Endothelial cell (in vitro differentiated cells): ENCODE measurements around the gene KDM5B. TPM values are rescaled to one million over a fixed set of nuclear protein-coding genes. Genes with fewer than 3 reads are reported as not detected.

Experiments
- DNase-seq: peaks from one replicate; pipeline ENCODE4 v3.0.0; 2021; ENCODE audit warnings: low spot score
- H3K27ac Mint-ChIP-seq: one replicate; pipeline ENCODE4 v1.8.0; 2021; ENCODE audit warnings: mixed read lengths, inconsistent platforms; ENCODE audit not compliant: unreplicated experiment
- H3K27me3 Mint-ChIP-seq: one replicate; pipeline ENCODE4 v1.8.0; 2021; ENCODE audit warnings: mild to moderate bottlenecking, moderate library complexity, mixed read lengths, inconsistent platforms; ENCODE audit not compliant: unreplicated experiment
- H3K36me3 Mint-ChIP-seq: one replicate; pipeline ENCODE4 v1.8.0; 2021; ENCODE audit warnings: mild to moderate bottlenecking, low read depth, mixed read lengths, inconsistent platforms; ENCODE audit not compliant: unreplicated experiment
- H3K4me1 Mint-ChIP-seq: one replicate; pipeline ENCODE4 v1.8.0; 2021; ENCODE audit warnings: mild to moderate bottlenecking, mixed read lengths, inconsistent platforms; ENCODE audit not compliant: unreplicated experiment
- H3K4me3 Mint-ChIP-seq: one replicate; pipeline ENCODE4 v1.8.0; 2021; ENCODE audit warnings: mild to moderate bottlenecking, mixed read lengths, inconsistent platforms; ENCODE audit not compliant: unreplicated experiment
- H3K9me3 Mint-ChIP-seq: one replicate; pipeline ENCODE4 v1.8.0; 2021; ENCODE audit warnings: mixed read lengths, inconsistent platforms; ENCODE audit not compliant: unreplicated experiment
- total RNA-seq: library from RNA; stranded (reverse); fragmentation: NEBNext Ultra II Directional; extraction: Animal tissue kit (Norgen Biotek cat#: 25700); gene quantifications from one replicate; pipeline ENCODE4 v1.2.1, GENCODE V29; 2021; ENCODE audit not compliant: unreplicated experiment
- TF ChIP-seq, protein P1 (sequence below): fragments of 200-600 bp; sonication (generic); IDR thresholded peaks from one replicate; pipeline ENCODE4 v1.5.0; 2021; ENCODE audit warnings: antibody characterized with exemption; ENCODE audit not compliant: unreplicated experiment

KDM5B gene
- total RNA-seq, 1 donor from 2014 or later, result 195 TPM

DNA sequence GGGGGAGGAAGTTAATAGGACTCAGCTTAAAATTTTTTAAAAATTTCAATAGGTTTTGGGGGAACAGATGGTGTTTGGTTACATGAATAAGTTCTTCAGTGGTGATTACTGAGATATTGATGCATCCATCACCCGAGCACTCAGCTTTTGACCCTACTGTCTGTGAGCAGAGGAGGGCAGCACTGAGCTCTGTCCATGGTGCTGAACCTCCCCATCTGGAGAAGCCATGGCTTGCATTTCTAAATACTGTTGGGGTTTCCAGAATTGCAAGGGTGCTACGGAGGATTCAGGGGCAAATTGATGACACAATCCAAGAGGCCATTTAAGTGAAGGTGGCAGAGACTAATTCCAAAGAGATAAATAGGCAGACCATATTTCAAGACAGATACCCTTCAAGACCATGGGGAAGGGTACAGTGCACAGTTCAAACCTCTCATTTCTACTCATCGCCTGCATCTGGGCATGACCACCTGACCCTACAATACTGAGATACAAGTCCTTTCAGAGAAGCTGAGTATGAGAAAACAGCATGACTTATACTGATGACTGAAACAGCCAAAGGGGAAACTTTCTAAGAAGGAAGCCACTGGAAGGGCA, 115.2 kb downstream of the KDM5B start:
- DNase-seq, result peak; percentile 80
- Mint-ChIP-seq H3K4me3 (no peak overlapping the region), H3K4me1 (peaks cover under 1% of the 10 kb centered on the region), H3K27me3 (peaks cover 11% of the 10 kb centered on the region), H3K27ac (no peak overlapping the region), H3K36me3 (no peaks in the 10 kb centered on the region), H3K9me3 (no peaks in the 10 kb centered on the region)
- TF ChIP-seq, protein P1, sequence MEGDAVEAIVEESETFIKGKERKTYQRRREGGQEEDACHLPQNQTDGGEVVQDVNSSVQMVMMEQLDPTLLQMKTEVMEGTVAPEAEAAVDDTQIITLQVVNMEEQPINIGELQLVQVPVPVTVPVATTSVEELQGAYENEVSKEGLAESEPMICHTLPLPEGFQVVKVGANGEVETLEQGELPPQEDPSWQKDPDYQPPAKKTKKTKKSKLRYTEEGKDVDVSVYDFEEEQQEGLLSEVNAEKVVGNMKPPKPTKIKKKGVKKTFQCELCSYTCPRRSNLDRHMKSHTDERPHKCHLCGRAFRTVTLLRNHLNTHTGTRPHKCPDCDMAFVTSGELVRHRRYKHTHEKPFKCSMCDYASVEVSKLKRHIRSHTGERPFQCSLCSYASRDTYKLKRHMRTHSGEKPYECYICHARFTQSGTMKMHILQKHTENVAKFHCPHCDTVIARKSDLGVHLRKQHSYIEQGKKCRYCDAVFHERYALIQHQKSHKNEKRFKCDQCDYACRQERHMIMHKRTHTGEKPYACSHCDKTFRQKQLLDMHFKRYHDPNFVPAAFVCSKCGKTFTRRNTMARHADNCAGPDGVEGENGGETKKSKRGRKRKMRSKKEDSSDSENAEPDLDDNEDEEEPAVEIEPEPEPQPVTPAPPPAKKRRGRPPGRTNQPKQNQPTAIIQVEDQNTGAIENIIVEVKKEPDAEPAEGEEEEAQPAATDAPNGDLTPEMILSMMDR, result no peak

DNA sequence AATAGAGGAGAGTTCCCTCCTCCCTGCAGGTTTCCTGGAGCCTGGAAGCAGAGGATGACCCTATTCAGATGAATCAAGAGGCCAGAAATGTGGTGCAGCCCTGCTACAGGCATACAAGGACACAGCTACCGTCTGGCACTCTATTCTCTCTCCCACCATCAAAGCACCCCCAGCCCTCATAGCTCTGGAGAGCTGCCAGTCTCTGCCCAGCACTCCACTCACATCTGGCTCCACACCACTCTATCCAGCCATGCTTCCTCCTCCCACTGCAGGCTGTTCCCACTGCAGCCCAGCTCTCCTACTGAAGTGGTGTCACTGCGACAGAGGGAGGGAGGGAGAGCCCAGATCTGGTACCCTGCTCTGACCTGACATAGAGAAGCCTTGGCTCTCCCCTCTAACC, 116.4 kb downstream of the KDM5B start:
- no peaks in the 10 kb centered on the region for H3K4me1 Mint-ChIP-seq
- peaks cover 11% of the 10 kb centered on the region for H3K27me3 Mint-ChIP-seq
- TF ChIP-seq, protein P1, result no peak
- DNase-seq, result no peak
- H3K27ac Mint-ChIP-seq, result no peak overlapping the region
- H3K36me3 Mint-ChIP-seq, result no peaks in the 10 kb centered on the region
- H3K9me3 Mint-ChIP-seq, result no peaks in the 10 kb centered on the region
- H3K4me3 Mint-ChIP-seq, result no peak overlapping the region

DNA sequence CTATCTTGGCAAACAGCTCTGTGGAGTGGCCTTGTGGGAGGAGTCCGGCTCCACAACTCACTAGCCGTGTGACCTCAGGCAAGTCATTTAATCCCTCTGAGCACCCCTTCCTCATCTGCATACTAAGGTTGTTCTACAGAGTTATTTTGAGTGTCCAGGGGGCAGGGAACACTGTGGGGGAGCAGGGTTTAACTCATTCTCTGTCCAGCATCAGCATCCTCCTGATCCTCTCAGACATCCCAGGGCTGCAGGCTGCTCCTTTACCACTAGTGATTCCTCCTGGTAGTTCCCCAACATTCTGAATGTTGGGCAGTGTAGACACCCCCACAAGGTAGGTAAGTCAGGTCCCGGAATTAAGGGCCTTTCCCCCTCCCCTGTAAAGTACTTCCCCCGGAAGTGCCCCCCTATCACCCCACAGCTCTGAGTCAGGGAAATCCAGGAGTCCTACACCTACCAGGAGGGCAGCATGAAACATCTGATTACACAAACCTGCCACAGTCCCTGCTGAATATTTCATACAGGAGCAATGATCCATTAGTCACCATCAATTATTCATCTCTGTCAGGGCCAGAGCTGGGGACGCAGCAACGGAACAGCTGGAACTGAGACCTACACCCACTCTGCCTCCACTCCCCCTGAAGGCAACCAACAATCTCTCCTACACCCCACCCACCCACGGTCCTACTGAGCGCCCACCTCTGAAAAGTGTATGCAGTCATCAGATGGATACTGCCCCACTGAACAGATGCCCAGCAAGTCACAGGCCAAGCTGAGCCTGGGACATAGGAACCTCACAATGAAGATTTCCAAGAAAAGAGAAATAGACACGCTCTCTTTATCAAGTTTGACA, 118.5 kb downstream of the KDM5B start:
- no peaks in the 10 kb centered on the region for H3K36me3 Mint-ChIP-seq
- peaks cover 9% of the 10 kb centered on the region for H3K27me3 Mint-ChIP-seq
- TF ChIP-seq, protein P1, result no peak
- H3K9me3 Mint-ChIP-seq, result no peaks in the 10 kb centered on the region
- no peak overlapping the region for H3K27ac Mint-ChIP-seq
- no peak overlapping the region for H3K4me3 Mint-ChIP-seq
- DNase-seq, result no peak
- H3K4me1 Mint-ChIP-seq, result peaks cover 9% of the 10 kb centered on the region

DNA sequence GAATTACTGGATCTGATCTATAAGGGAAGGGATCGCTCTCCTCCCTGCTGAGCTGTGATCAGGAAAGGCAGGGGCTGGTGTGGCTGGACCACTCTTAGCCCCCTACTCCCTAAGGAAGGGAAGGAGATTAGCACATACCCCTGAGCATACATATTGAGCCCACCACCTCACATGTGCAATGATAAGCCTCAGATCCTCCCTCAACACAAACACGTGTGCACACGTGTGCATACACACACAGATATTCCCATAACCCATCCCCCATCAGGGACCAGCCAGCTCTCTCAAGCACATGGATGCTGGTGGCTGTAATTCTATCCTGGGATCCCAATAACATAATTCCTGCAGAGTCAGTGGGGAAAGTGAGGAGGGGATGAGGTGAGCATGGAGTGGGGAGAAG, 119.1 kb downstream of the KDM5B start:
- H3K36me3 Mint-ChIP-seq, result no peaks in the 10 kb centered on the region
- H3K27me3 Mint-ChIP-seq, result peaks cover 9% of the 10 kb centered on the region
- H3K27ac Mint-ChIP-seq, result no peak overlapping the region
- DNase-seq, result no peak
- H3K9me3 Mint-ChIP-seq, result no peaks in the 10 kb centered on the region
- H3K4me3 Mint-ChIP-seq, result no peak overlapping the region
- TF ChIP-seq, protein P1, result no peak
- peaks cover 11% of the 10 kb centered on the region for H3K4me1 Mint-ChIP-seq

DNA sequence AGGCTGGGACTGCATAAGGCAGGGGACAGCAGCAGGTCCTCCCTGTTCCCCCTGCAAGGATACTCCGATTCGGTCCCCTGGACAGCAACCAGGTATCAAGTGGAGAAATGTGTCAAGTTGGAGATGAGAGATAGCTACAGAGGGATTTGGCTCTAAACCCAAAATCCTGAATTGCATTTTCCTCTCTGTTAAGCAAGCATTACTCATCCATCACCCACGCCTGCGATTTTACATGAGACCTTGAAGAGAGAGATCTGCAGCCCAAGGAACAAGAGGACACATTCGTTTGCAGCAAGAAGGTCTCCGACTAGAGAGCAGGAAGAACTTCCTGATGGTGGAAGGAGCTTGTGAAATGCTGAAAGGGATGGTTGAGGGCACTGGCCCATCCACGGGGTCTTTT, 119.8 kb downstream of the KDM5B start:
- Mint-ChIP-seq H3K9me3 (no peaks in the 10 kb centered on the region), H3K36me3 (no peaks in the 10 kb centered on the region), H3K4me3 (no peak overlapping the region), H3K27ac (no peak overlapping the region), H3K27me3 (peaks cover 9% of the 10 kb centered on the region), H3K4me1 (peaks cover 11% of the 10 kb centered on the region)
- TF ChIP-seq, protein P1, result no peak
- no peak for DNase-seq
